Ovary (tissue), 3 donors: Measurements from ENCODE around the gene CRYBG1.

ENCODE experiments used
- CTCF ChIP-seq, 3 donors: fragments of 450-650 bp in 2 of 3; fragments of 200-600 bp in 1 of 3; IDR thresholded peaks; one replicate each; pipeline versions ENCODE4 v1.5.1 to v1.8.0; 2016 to 2022; ENCODE audit warnings: antibody characterized with exemption in 3 of 3, mild to moderate bottlenecking in 1 of 3
- POLR2A ChIP-seq: fragments of 450-650 bp; IDR thresholded peaks from one replicate; pipeline ENCODE4 v1.6.1; 2017; ENCODE audit warnings: antibody characterized with exemption, mild to moderate bottlenecking, moderate library complexity
- donor health status: DM: no; HTN: no; CAD: no.

- no peak for TF ChIP-seq CTCF (IDR thresholded peaks at IDR 0.05)
- TF ChIP-seq POLR2A: no peak
These were observed 226.4 kb downstream of the CRYBG1 start for GRCh38 chr6:106586815-106587415.
